Mucosa of rectum (tissue), 2 donors: ENCODE data around the gene SEC24C.
A peak's percentile ranks its signal among the peaks of the same experiment; 100 is the strongest.

ENCODE experiments used
- H3K27ac ChIP-seq, 2 donors: one replicate each; pipeline ENCODE4 v1.7.0; 2013; ENCODE audit warnings: inconsistent platforms in 2 of 2, low read depth in 2 of 2, low read length in 2 of 2
- H3K27me3 ChIP-seq, 2 donors: one replicate each; pipeline ENCODE4 v1.7.0; 2013; ENCODE audit warnings: low read length in 2 of 2; ENCODE audit not compliant: control insufficient read depth in 2 of 2, insufficient read depth in 2 of 2
- H3K36me3 ChIP-seq, 2 donors: one replicate each; pipeline ENCODE4 v1.7.0; 2013; ENCODE audit warnings: low read length in 2 of 2; ENCODE audit not compliant: control insufficient read depth in 2 of 2, insufficient read depth in 2 of 2
- H3K4me1 ChIP-seq, 2 donors: one replicate each; pipeline ENCODE4 v1.7.0; 2013; ENCODE audit warnings: low read length in 2 of 2, mild to moderate bottlenecking in 1 of 2; ENCODE audit not compliant: control insufficient read depth in 2 of 2, insufficient read depth in 2 of 2
- H3K4me3 ChIP-seq, 2 donors: one replicate each; pipeline ENCODE4 v1.7.0; 2013; ENCODE audit warnings: low read length in 2 of 2
- H3K9ac ChIP-seq, 2 donors: one replicate each; pipeline ENCODE4 v1.7.0; 2013; ENCODE audit warnings: low read length in 2 of 2, low read depth in 1 of 2, mild to moderate bottlenecking in 1 of 2
- H3K9me3 ChIP-seq, 2 donors: one replicate each; pipeline ENCODE4 v1.7.0; 2013; ENCODE audit warnings: low read length in 2 of 2; ENCODE audit not compliant: control insufficient read depth in 2 of 2
- donor health status: healthy.
- donor health status: Normal muscosa, but diverticular disease.

Gene SEC24C

GRCh38 chr10:73799899-73800559, 55.9 kb downstream of the SEC24C start:
- H3K4me1 ChIP-seq: no peaks in the 10 kb centered on the region
- no peak overlapping the region for H3K4me3 ChIP-seq
- H3K36me3 ChIP-seq: peaks cover 78 to 83% of the 10 kb centered on the region in 2 donors
- no peak overlapping the region for H3K27ac ChIP-seq
- no peak overlapping the region for H3K9ac ChIP-seq
- no peaks in the 10 kb centered on the region for H3K9me3 ChIP-seq
- H3K27me3 ChIP-seq: no peaks in the 10 kb centered on the region

GRCh38 chr10:73800560-73801252, 56.5 kb downstream of the SEC24C start:
- Histone ChIP-seq H3K36me3 (peaks cover 74 to 82% of the 10 kb centered on the region in 2 donors), H3K27me3 (no peaks in the 10 kb centered on the region), H3K4me1 (no peaks in the 10 kb centered on the region), H3K9ac (no peak overlapping the region), H3K9me3 (no peaks in the 10 kb centered on the region), H3K27ac (no peak overlapping the region), H3K4me3 (no peak overlapping the region)

GRCh38 chr10:73801253-73801590, 57.0 kb downstream of the SEC24C start:
- H3K9me3 ChIP-seq: no peaks in the 10 kb centered on the region
- no peak overlapping the region for H3K27ac ChIP-seq
- H3K27me3 ChIP-seq: no peaks in the 10 kb centered on the region
- H3K4me3 ChIP-seq: no peak overlapping the region
- peaks cover 78 to 85% of the 10 kb centered on the region in 2 donors for H3K36me3 ChIP-seq
- no peak overlapping the region for H3K9ac ChIP-seq
- no peaks in the 10 kb centered on the region for H3K4me1 ChIP-seq

GRCh38 chr10:73802276-73802991, 58.3 kb downstream of the SEC24C start:
- no peak overlapping the region for H3K4me3 ChIP-seq
- no peaks in the 10 kb centered on the region for H3K9me3 ChIP-seq
- H3K36me3 ChIP-seq: peaks cover 78 to 85% of the 10 kb centered on the region in 2 donors
- H3K9ac ChIP-seq: no peak overlapping the region
- H3K27me3 ChIP-seq: no peaks in the 10 kb centered on the region
- H3K27ac ChIP-seq: no peak overlapping the region
- no peaks in the 10 kb centered on the region for H3K4me1 ChIP-seq

GRCh38 chr10:73803680-73804286, 59.6 kb downstream of the SEC24C start:
- Histone ChIP-seq H3K4me1 (no peaks in the 10 kb centered on the region), H3K27me3 (no peaks in the 10 kb centered on the region), H3K9ac (no peak overlapping the region), H3K36me3 (peaks cover 77 to 87% of the 10 kb centered on the region in 2 donors), H3K9me3 (no peaks in the 10 kb centered on the region), H3K27ac (no peak overlapping the region), H3K4me3 (no peak overlapping the region)

- Histone ChIP-seq H3K9ac (no peak overlapping the region), H3K4me1 (peaks cover 3 to 5% of the 10 kb centered on the region in 2 donors), H3K36me3 (peaks cover 59 to 65% of the 10 kb centered on the region in 2 donors), H3K27me3 (no peaks in the 10 kb centered on the region), H3K4me3 (no peak overlapping the region), H3K9me3 (no peaks in the 10 kb centered on the region), H3K27ac (no peak overlapping the region)
These were observed 62.2 kb downstream of the SEC24C start for GRCh38 chr10:73806176-73806950.

- Histone ChIP-seq H3K27ac (no peak overlapping the region), H3K9ac (no peak overlapping the region), H3K4me3 (no peak overlapping the region), H3K27me3 (no peaks in the 10 kb centered on the region), H3K36me3 (peaks cover 48 to 54% of the 10 kb centered on the region in 2 donors), H3K4me1 (peaks cover 3 to 5% of the 10 kb centered on the region in 2 donors), H3K9me3 (no peaks in the 10 kb centered on the region)
These were observed 63.3 kb downstream of the SEC24C start for GRCh38 chr10:73807471-73807870.

GRCh38 chr10:73808021-73808815, 64.0 kb downstream of the SEC24C start:
- Histone ChIP-seq H3K9ac (no peak overlapping the region), H3K27ac (no peak overlapping the region), H3K9me3 (no peaks in the 10 kb centered on the region), H3K4me3 (peak overlapping the region in 1 of 2 donors; percentile 2), H3K4me1 (peaks cover 3 to 5% of the 10 kb centered on the region in 2 donors), H3K36me3 (peaks cover 47% of the 10 kb centered on the region in 2 donors), H3K27me3 (no peaks in the 10 kb centered on the region)
